ENCODE results near the gene TSPEAR.

The TSPEAR gene

GRCh38 chr21:44732263-44732662 is 20.9 kb upstream of the TSPEAR start (continued):
- TF ChIP-seq PATZ1 (CRISPR knock-in tag; IDR thresholded peaks at IDR 0.05; ENCODE audit: borderline replicate concordance) (no peak), ZFP30 (CRISPR knock-in tag; IDR thresholded peaks at IDR 0.05) (no peak), GLIS3 (CRISPR knock-in tag; IDR thresholded peaks at IDR 0.05) (no peak), OSR1 (CRISPR knock-in tag; IDR thresholded peaks at IDR 0.05) (no peak), ISL1 (CRISPR knock-in tag; IDR thresholded peaks at IDR 0.05) (no peak), ZNF8 (CRISPR knock-in tag; IDR thresholded peaks at IDR 0.05) (no peak), SNAI2 (CRISPR knock-in tag; IDR thresholded peaks at IDR 0.05) (no peak), ZC3H10 (CRISPR knock-in tag; IDR thresholded peaks at IDR 0.05) (no peak), BACH2 (CRISPR knock-in tag; IDR thresholded peaks at IDR 0.05; ENCODE audit: borderline replicate concordance) (no peak), ZNF70 (CRISPR knock-in tag; IDR thresholded peaks at IDR 0.05) (no peak), TSHZ2 (CRISPR knock-in tag; IDR thresholded peaks at IDR 0.05) (no peak), CSDC2 (CRISPR knock-in tag; IDR thresholded peaks at IDR 0.05) (no peak)

- no peak for ATAC-seq
- TF ChIP-seq GLIS3 (CRISPR knock-in tag; IDR thresholded peaks at IDR 0.05) (no peak), ISL1 (CRISPR knock-in tag; IDR thresholded peaks at IDR 0.05) (no peak), ZNF565 (CRISPR knock-in tag; conservative IDR thresholded peaks at IDR 0.05; ENCODE audit: low read depth) (no peak), CSDC2 (CRISPR knock-in tag; IDR thresholded peaks at IDR 0.05) (no peak), TSHZ2 (CRISPR knock-in tag; IDR thresholded peaks at IDR 0.05) (no peak), OSR1 (CRISPR knock-in tag; IDR thresholded peaks at IDR 0.05) (no peak), TCF4 (CRISPR knock-in tag; IDR thresholded peaks at IDR 0.05; ENCODE audit: borderline replicate concordance) (no peak), ZNF70 (CRISPR knock-in tag; IDR thresholded peaks at IDR 0.05) (no peak), ESRRG (CRISPR knock-in tag; IDR thresholded peaks at IDR 0.05) (no peak), CREB5 (CRISPR knock-in tag; IDR thresholded peaks at IDR 0.05; ENCODE audit: low read depth) (no peak), PATZ1 (CRISPR knock-in tag; IDR thresholded peaks at IDR 0.05; ENCODE audit: borderline replicate concordance) (no peak), BACH2 (CRISPR knock-in tag; IDR thresholded peaks at IDR 0.05; ENCODE audit: borderline replicate concordance) (no peak), RARB (CRISPR knock-in tag; IDR thresholded peaks at IDR 0.05) (no peak), SNAI2 (CRISPR knock-in tag; IDR thresholded peaks at IDR 0.05) (no peak), POU6F1 (CRISPR knock-in tag; IDR thresholded peaks at IDR 0.05; ENCODE audit: borderline replicate concordance, low read depth) (no peak), ZFP30 (CRISPR knock-in tag; IDR thresholded peaks at IDR 0.05) (no peak), CSRNP3 (CRISPR knock-in tag; IDR thresholded peaks at IDR 0.05) (no peak), PPARA (CRISPR knock-in tag; IDR thresholded peaks at IDR 0.05; ENCODE audit: borderline replicate concordance) (no peak), TOX (CRISPR knock-in tag; IDR thresholded peaks at IDR 0.05; ENCODE audit: borderline replicate concordance) (no peak), ZC3H10 (CRISPR knock-in tag; IDR thresholded peaks at IDR 0.05) (no peak)
Observed at GRCh38 chr21:44730951-44731579, 19.7 kb upstream of the TSPEAR start.

All from SK-N-SH treated with all-trans-retinoic acid at 6 μM for 48 hours (cell line).